Kidney (tissue), 14 donors: ENCODE measurements around the gene ACP4. TPM values are rescaled to one million over a fixed set of nuclear protein-coding genes. Genes with fewer than 3 reads are reported as not detected.
"Not testable (repeated sequence)": the region's sequence is repeated elsewhere in the genome, so short reads cannot be mapped to it uniquely, and the experiment has no call there.

Experiments
- DNase-seq, 5 donors: peaks; one replicate each; pipeline ENCODE4 v3.0.0-alpha.2; 2013 to 2020
- FAIRE-seq: peaks from 2 replicates; lab custom pipeline; 2012; peaks lifted over from hg19 to GRCh38; lab: Jason Lieb, UNC
- H3K27ac ChIP-seq, 2 donors: one replicate each; pipeline ENCODE4 v1.7.0; 2013; ENCODE audit warnings: low read depth in 2 of 2, low read length in 2 of 2, inconsistent platforms in 1 of 2
- H3K27me3 ChIP-seq: one replicate; pipeline ENCODE4 v1.7.1; 2013; ENCODE audit warnings: low read length, inconsistent platforms; ENCODE audit not compliant: control insufficient read depth, insufficient read depth
- H3K36me3 ChIP-seq, 3 donors: one replicate each; pipeline versions ENCODE4 v1.7.0 to v1.7.1; 2013; ENCODE audit warnings: low read length in 3 of 3, control low read depth in 1 of 3, inconsistent platforms in 1 of 3; ENCODE audit not compliant: insufficient read depth in 3 of 3, control insufficient read depth in 2 of 3
- H3K4me1 ChIP-seq, 3 donors: one replicate each; pipeline versions ENCODE4 v1.7.0 to v1.7.1; 2013; ENCODE audit warnings: low read length in 3 of 3, inconsistent platforms in 1 of 3, low read depth in 1 of 3; ENCODE audit not compliant: control insufficient read depth in 2 of 3, insufficient read depth in 2 of 3
- H3K4me3 ChIP-seq, 3 donors: one replicate each; pipeline versions ENCODE4 v1.7.0 to v1.8.1; 2013; ENCODE audit warnings: low read length in 3 of 3, control low read depth in 1 of 3, inconsistent platforms in 1 of 3
- H3K9ac ChIP-seq, 3 donors: one replicate each; pipeline versions ENCODE4 v1.7.0 to v1.7.1; 2013; ENCODE audit warnings: low read length in 3 of 3, control low read depth in 1 of 3, inconsistent platforms in 1 of 3
- H3K9me3 ChIP-seq, 3 donors: one replicate each; pipeline versions ENCODE4 v1.7.0 to v1.7.1; 2013; ENCODE audit warnings: low read length in 3 of 3, control low read depth in 1 of 3, inconsistent platforms in 1 of 3; ENCODE audit not compliant: control insufficient read depth in 2 of 3, insufficient read depth in 1 of 3
- CTCF ChIP-seq: IDR thresholded peaks from 3 replicates; pipeline ENCODE4 v1.5.1; 2012; ENCODE audit warnings: mild to moderate bottlenecking, moderate library complexity, borderline replicate concordance; ENCODE audit not compliant: insufficient read depth; ENCODE audit errors: extremely low read depth
- intact Hi-C: fragments of 100-400 bp; cut with DNase I; formaldehyde crosslinking; loops from one replicate; pipeline ENCODE4 v1.11.1; 2022
- polyA plus RNA-seq: library from polyadenylated mRNA; stranded (reverse); fragments of 350-450 nt; fragmentation: Illumina TruSeq; extraction: RNeasy Lipid Tissue Mini Kit (QIAGEN cat#74804); gene quantifications from one replicate; pipeline ENCODE4 v1.2.3, GENCODE V29; 2014; ENCODE audit warnings: low read depth, low replicate concordance; ENCODE audit not compliant: insufficient read depth
- total RNA-seq: library from RNA; stranded (reverse); fragmentation: NEBNext Ultra II Directional; extraction: Animal tissue kit (Norgen Biotek cat#: 25700); gene quantifications from one replicate; pipeline ENCODE4 v1.2.1, GENCODE V29; 2021
- donor health status: control.
- donor health status: control.
- donor health status: control.
- donor health status: control.
- donor health status: control.
- donor health status: DM: yes; HTN: yes; CAD: no.
- donor health status: Normal renal cell carcinoma (clear cell type).

The ACP4 gene
- total and polyA plus RNA-seq, 2 donors from 2014 or later, result not detected

GRCh38 chr19:50779504-50780457 lies 10.4 kb upstream of the ACP4 start:
- no peak overlapping the region for H3K9ac ChIP-seq
- H3K4me3 ChIP-seq, result no peak overlapping the region
- TF ChIP-seq CTCF, result no peak
- no peak for DNase-seq
- no peaks in the 10 kb centered on the region for H3K36me3 ChIP-seq
- intact Hi-C loops, result no loop called here
- H3K4me1 ChIP-seq, result no peaks in the 10 kb centered on the region
- peaks cover 22% of the 10 kb centered on the region for H3K27me3 ChIP-seq
- H3K9me3 ChIP-seq, result no peaks in the 10 kb centered on the region
- H3K27ac ChIP-seq, result no peak overlapping the region
- no peak for FAIRE-seq

- TF ChIP-seq CTCF, result no peak
- Histone ChIP-seq H3K36me3 (no peaks in the 10 kb centered on the region), H3K4me3 (no peak overlapping the region), H3K9me3 (no peaks in the 10 kb centered on the region), H3K9ac (no peak overlapping the region), H3K27me3 (peaks cover 22% of the 10 kb centered on the region), H3K27ac (no peak overlapping the region), H3K4me1 (no peaks in the 10 kb centered on the region)
- DNase-seq (no peak), FAIRE-seq (no peak)
- intact Hi-C loops, result no loop called here
These were observed 9.3 kb upstream of the ACP4 start for GRCh38 chr19:50780753-50781435.

GRCh38 chr19:50783848-50784152 lies 6.4 kb upstream of the ACP4 start:
- H3K27ac ChIP-seq, H3K9ac ChIP-seq, H3K4me1 ChIP-seq, FAIRE-seq, H3K4me3 ChIP-seq, DNase-seq, H3K9me3 ChIP-seq, intact Hi-C loops, H3K36me3 ChIP-seq: not testable (repeated sequence)
- H3K27me3 ChIP-seq, result peaks cover 12% of the 10 kb centered on the region

GRCh38 chr19:50784710-50785109 lies 5.5 kb upstream of the ACP4 start:
- Histone ChIP-seq H3K4me3 (no peak overlapping the region), H3K27me3 (peaks cover 3% of the 10 kb centered on the region), H3K27ac (no peak overlapping the region), H3K9me3 (no peaks in the 10 kb centered on the region), H3K36me3 (no peaks in the 10 kb centered on the region), H3K4me1 (no peaks in the 10 kb centered on the region), H3K9ac (no peak overlapping the region)
- FAIRE-seq (no peak), DNase-seq (no peak)
- no peak for TF ChIP-seq CTCF
- intact Hi-C loops, result no loop called here
